GM12864 (cell line): ENCODE data around the gene CSRP1.

Experiments
- DNase-seq: peaks from one replicate; pipeline ENCODE4 v3.0.0-alpha.2; 2011; ENCODE audit warnings: low read depth
- H3K4me3 ChIP-seq: 2 replicates; pipeline ENCODE4 v1.5.1; 2011; ENCODE audit warnings: mild to moderate bottlenecking, low read depth, low read length, control low read depth
- CTCF ChIP-seq: IDR thresholded peaks from 2 replicates; pipeline ENCODE4 v1.5.1; 2011; ENCODE audit warnings: low read depth, mild to moderate bottlenecking, moderate library complexity, low read length, control low read depth, inconsistent platforms; ENCODE audit errors: missing control alignments

The CSRP1 gene

GRCh38 chr1:201506557-201507359 is at the start of gene CSRP1:
TSS of gene CSRP1 (minus strand) at chr1:201507123. CDS start at chr1:201496303, 10,820 bp downstream.
- peak within 1 kb of the TSS; percentile 89 for H3K4me3 ChIP-seq
- DNase-seq, result peak; percentile 53
- TF ChIP-seq CTCF, result no peak

GRCh38 chr1:201555593-201555945 is 48.6 kb upstream of the CSRP1 start:
- no peak for DNase-seq

GRCh38 chr1:201554789-201555592 is 48.1 kb upstream of the CSRP1 start:
- H3K4me3 ChIP-seq, result no peak overlapping the region
- no peak for DNase-seq
- TF ChIP-seq CTCF, result no peak

More at GRCh38 chr1:201555593-201555945, 48.6 kb upstream of the CSRP1 start:
- H3K4me3 ChIP-seq, result no peak overlapping the region
- TF ChIP-seq CTCF, result no peak

DNA sequence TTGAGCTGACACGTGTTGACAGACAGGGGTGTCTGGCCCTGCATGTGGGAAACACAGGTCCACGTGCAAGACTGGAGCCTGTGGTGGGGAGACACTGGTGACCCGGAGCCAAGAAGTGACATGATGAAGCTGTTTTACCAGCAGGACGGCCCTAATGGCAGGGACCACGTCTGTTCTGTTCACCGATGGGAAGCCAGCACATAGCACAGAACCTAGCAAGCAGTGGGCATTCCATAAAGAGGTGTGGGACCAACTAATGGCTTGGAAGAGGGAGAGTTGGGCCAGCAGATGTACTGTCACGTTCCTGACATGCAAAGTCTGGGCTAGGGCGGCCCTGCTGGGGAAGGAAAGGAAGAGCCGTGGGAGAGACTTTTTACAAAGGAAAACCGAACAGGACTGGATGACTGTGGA is 47.3 kb upstream of the CSRP1 start:
- DNase-seq, result no peak

DNA sequence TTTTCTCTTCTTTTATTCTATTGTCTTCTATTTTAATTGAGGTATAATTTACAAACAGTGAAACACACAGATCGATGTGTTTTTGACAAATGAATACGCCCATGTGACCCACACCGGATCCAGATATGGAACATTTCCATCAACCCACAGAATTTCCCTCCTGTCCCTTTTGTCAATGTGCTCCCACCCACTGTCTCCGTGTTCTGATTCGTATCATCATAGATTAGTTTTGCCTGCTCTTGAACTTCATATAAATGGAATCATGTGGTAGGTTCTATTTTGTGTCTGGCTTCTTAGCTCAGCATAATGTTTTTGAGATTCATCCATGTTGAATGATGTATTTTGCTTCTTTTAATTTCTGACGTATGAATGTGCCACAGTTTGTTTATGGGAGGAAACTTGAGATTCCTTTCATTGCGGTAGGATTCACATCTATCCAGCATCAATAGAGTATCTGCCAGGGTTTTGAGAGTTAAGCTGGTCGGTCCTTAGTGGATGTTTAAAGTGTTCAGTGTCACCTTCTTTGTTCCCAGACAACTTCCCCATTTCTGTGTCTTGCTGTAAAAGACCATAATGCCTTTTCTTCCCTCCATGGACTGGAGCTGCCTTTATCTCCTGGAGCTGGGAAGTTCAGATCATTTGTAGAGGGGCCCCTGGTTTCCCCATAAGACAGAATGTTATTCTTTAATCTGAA is 46.7 kb upstream of the CSRP1 start:
- no peak for DNase-seq
- TF ChIP-seq CTCF, result no peak
- no peak overlapping the region for H3K4me3 ChIP-seq

More for the DNA sequence above, 47.3 kb upstream of the CSRP1 start:
- TF ChIP-seq CTCF, result no peak
- H3K4me3 ChIP-seq, result no peak overlapping the region

- H3K4me3 ChIP-seq, result no peak overlapping the region
- DNase-seq, result no peak
- TF ChIP-seq CTCF, result no peak
Observed at GRCh38 chr1:201552941-201553351, 46.0 kb upstream of the CSRP1 start.
